K562 (cell line): ENCODE measurements around the gene CHAF1A. TPM values are rescaled to one million over a fixed set of nuclear protein-coding genes. Genes with fewer than 3 reads are reported as not detected.

Source experiments
- ATAC-seq: fragments of 200-7000 bp; cut with Tn5 transposase; 3 replicates; pipeline ENCODE4 v1.9.1; 2020; ENCODE audit warnings: moderate library complexity
- BruUV-seq: library from RNA; stranded (reverse); fragments of 400-500 nt; replicated peaks from 2 replicates; lab custom pipeline; 2021; lab: Mats Ljungman, UMichigan
- CTCF ChIA-PET: fragments of 300-600 bp; formaldehyde crosslinking; extraction: SDS; loops from one replicate; lab custom pipeline; 2021; ENCODE audit warnings: low intra/inter-chr PET ratio; lab: Yijun Ruan, JAX
- POLR2A ChIA-PET: fragments of 300-600, 350-650 bp; sonication (Branson Sonifier 250); formaldehyde crosslinking; extraction: SDS; loops from one replicate; lab custom pipeline; 2021; ENCODE audit warnings: antibody characterized with exemption, inconsistent platforms; lab: Yijun Ruan, JAX
- DNase-seq, 4 experiments: peaks; one replicate each; pipeline versions ENCODE4 v3.0.0 to v3.0.0-alpha.2; 2011 to 2018; ENCODE audit warnings: low spot score in 3 of 4, mixed read lengths in 3 of 4; ENCODE audit errors: extremely low read depth in 1 of 4
- FAIRE-seq: peaks from 2 replicates; lab custom pipeline; 2011; peaks lifted over from hg19 to GRCh38; lab: Jason Lieb, UNC
- H2AFZ ChIP-seq: 2 replicates; pipeline ENCODE4 v1.6.0; 2011; ENCODE audit warnings: low read depth, low read length, control low read depth, inconsistent platforms
- H3K27ac ChIP-seq: fragments of 200-600 bp; 3 replicates; pipeline ENCODE4 v1.8.0; 2011; ENCODE audit warnings: low read depth, mild to moderate bottlenecking, control low read depth, inconsistent platforms, low read length, moderate library complexity, mixed read lengths; ENCODE audit errors: extremely low read depth
- H3K27me3 ChIP-seq, 2 experiments: fragments of 300-600 bp in 1 of 2; 2 replicates in 1 of 2; 3 replicates in 1 of 2; pipeline versions ENCODE4 v1.6.0 to v1.8.0; 2011; ENCODE audit warnings: inconsistent platforms in 2 of 2, low read length in 2 of 2, mild to moderate bottlenecking in 1 of 2, mixed read lengths in 1 of 2, moderate library complexity in 1 of 2; ENCODE audit not compliant: control insufficient read depth in 2 of 2, insufficient read depth in 2 of 2
- H3K36me3 ChIP-seq: fragments of 300-600 bp; 3 replicates; pipeline ENCODE4 v1.8.0; 2011; ENCODE audit warnings: mild to moderate bottlenecking, low read length, inconsistent platforms; ENCODE audit not compliant: control insufficient read depth, insufficient read depth
- H3K4me1 ChIP-seq, 2 experiments: fragments of 200-600 bp in 1 of 2; replicated peaks in 1 of 2; 2 replicates in 1 of 2; 3 replicates in 1 of 2; pipeline versions ENCODE4 v1.5.1 to v1.8.0; 2011; ENCODE audit warnings: inconsistent platforms in 2 of 2, low read length in 2 of 2, mild to moderate bottlenecking in 1 of 2, mixed read lengths in 1 of 2, moderate library complexity in 1 of 2; ENCODE audit not compliant: control insufficient read depth in 2 of 2, insufficient read depth in 2 of 2
- H3K4me2 ChIP-seq: 2 replicates; pipeline ENCODE4 v1.6.1; 2011; ENCODE audit warnings: low read length, control low read depth, inconsistent platforms, mixed read lengths; ENCODE audit not compliant: insufficient read depth
- H3K4me3 ChIP-seq: fragments of 200-600 bp; sonication (generic), shearing (Covaris generic); 2 replicates; pipeline ENCODE4 v1.5.1; 2016; ENCODE audit warnings: control low read depth, inconsistent platforms
- H3K79me2 ChIP-seq: fragments of 200-600 bp; 3 replicates; pipeline ENCODE4 v1.8.0; 2011; ENCODE audit warnings: low read length, inconsistent platforms; ENCODE audit not compliant: control insufficient read depth, insufficient read depth
- H3K9ac ChIP-seq, 2 experiments: 2 replicates each; pipeline versions ENCODE4 v1.6.0 to v1.6.1; 2011; ENCODE audit warnings: low read depth in 2 of 2, low read length in 2 of 2, control low read depth in 1 of 2, inconsistent platforms in 1 of 2, mild to moderate bottlenecking in 1 of 2, mixed read lengths in 1 of 2; ENCODE audit not compliant: insufficient read depth in 1 of 2
- H3K9me1 ChIP-seq: one replicate; pipeline ENCODE4 v1.6.0; 2011; ENCODE audit warnings: inconsistent platforms, mild to moderate bottlenecking, low read length, moderate library complexity; ENCODE audit not compliant: control insufficient read depth, insufficient read depth
- H3K9me3 ChIP-seq: replicated peaks from 2 replicates; pipeline ENCODE4 v1.5.1; 2011; ENCODE audit warnings: low read depth, low read length, inconsistent platforms; ENCODE audit not compliant: control insufficient read depth, insufficient read depth
- H4K20me1 ChIP-seq: replicated peaks from 2 replicates; pipeline ENCODE4 v1.6.1; 2011; ENCODE audit warnings: low read length, inconsistent platforms, mixed read lengths; ENCODE audit not compliant: control insufficient read depth, insufficient read depth
- BRD9 ChIP-seq: fragments of 450-650 bp; IDR thresholded peaks from 2 replicates; pipeline ENCODE4 v1.6.1; 2018; ENCODE audit warnings: low read depth; ENCODE audit not compliant: partially characterized antibody
- CHD2 ChIP-seq: IDR thresholded peaks from 2 replicates; pipeline ENCODE4 v1.6.1; 2011; ENCODE audit warnings: low read depth, low read length
- HDAC1 ChIP-seq, 2 experiments: fragments of 450-650 bp; IDR thresholded peaks; 2 replicates each; pipeline ENCODE4 v1.6.1; 2016 to 2017; ENCODE audit warnings: inconsistent platforms in 1 of 2, mild to moderate bottlenecking in 1 of 2, moderate library complexity in 1 of 2
- NFIC ChIP-seq: fragments of 450-650 bp; IDR thresholded peaks from 2 replicates; pipeline ENCODE4 v1.6.1; 2017; ENCODE audit warnings: mild to moderate bottlenecking, inconsistent platforms
- RBFOX2 ChIP-seq: fragments of 200-400 bp; formaldehyde crosslinking; IDR thresholded peaks from 2 replicates; pipeline ENCODE4 v1.6.1; 2017; ENCODE audit warnings: low read depth, mild to moderate bottlenecking, low read length, moderate library complexity
- WGBS: fragments of 100-300 bp; shearing (Covaris generic); methylation state at CpG from one replicate; pipeline ENCODE4 v1.1.6; 2016; ENCODE audit warnings: low coverage, mixed read lengths; ENCODE audit not compliant: insufficient coverage; ENCODE audit errors: missing lambda C conversion rate; 5-methylcytosine and 5-hydroxymethylcytosine counted together
- in situ Hi-C: fragments of 300-500 bp; cut with MboI; formaldehyde crosslinking; loops from 4 replicates; pipeline ENCODE4 v1.15.0; 2018; ENCODE audit warnings: inconsistent platforms, mixed read lengths
- intact Hi-C: fragments of 100-400 bp; cut with micrococcal nuclease; formaldehyde crosslinking; loops from 2 replicates; pipeline ENCODE4 v1.14.2; 2022
- polyA plus RNA-seq, 8 experiments: library from polyadenylated mRNA; depleted of rRNA in 4 of 8; stranded (reverse) in 5 of 8; unstranded in 3 of 8; fragments of >200 nt; fragmentation: Nextera tagmentation in 2 of 8; fragmentation: Illumina TruSeq in 1 of 8; extraction: Ambion mirVana in 2 of 8; extraction: Trizol in 1 of 8; gene quantifications; 2 replicates each; pipeline versions ENCODE4 v1.2.1 to v1.2.3, GENCODE V29; 2011 to 2014; ENCODE audit warnings: inconsistent platforms in 1 of 8, missing spikeins in 1 of 8
- total RNA-seq, 7 experiments: library from RNA; depleted of rRNA in 6 of 7; stranded (reverse); fragments of >200 nt in 6 of 7; fragmentation: Illumina TruSeq in 2 of 7; extraction: Trizol in 2 of 7; gene quantifications; 2 replicates each; pipeline versions ENCODE4 v1.2.1 to v1.2.3, GENCODE V29; 2011 to 2021; ENCODE audit warnings: low replicate concordance in 1 of 7
- TF ChIP-seq, protein P1 (sequence below): IDR thresholded peaks from 3 replicates; pipeline ENCODE4 v1.6.1; 2011; ENCODE audit warnings: borderline replicate concordance, mild to moderate bottlenecking, moderate library complexity; ENCODE audit not compliant: insufficient read length; ENCODE audit errors: extremely low read depth
- TF ChIP-seq, protein P2 (sequence below): fragments of 450-650 bp; IDR thresholded peaks from 2 replicates; pipeline ENCODE4 v1.6.1; 2018; ENCODE audit not compliant: partially characterized antibody

Gene CHAF1A
- total and polyA plus RNA-seq, 9 of the 15 experiments (the other 6 are each of a cell fraction or from before 2014, with no cell fraction given): 1.6 to 86.9 (median 45.2) TPM

DNA sequence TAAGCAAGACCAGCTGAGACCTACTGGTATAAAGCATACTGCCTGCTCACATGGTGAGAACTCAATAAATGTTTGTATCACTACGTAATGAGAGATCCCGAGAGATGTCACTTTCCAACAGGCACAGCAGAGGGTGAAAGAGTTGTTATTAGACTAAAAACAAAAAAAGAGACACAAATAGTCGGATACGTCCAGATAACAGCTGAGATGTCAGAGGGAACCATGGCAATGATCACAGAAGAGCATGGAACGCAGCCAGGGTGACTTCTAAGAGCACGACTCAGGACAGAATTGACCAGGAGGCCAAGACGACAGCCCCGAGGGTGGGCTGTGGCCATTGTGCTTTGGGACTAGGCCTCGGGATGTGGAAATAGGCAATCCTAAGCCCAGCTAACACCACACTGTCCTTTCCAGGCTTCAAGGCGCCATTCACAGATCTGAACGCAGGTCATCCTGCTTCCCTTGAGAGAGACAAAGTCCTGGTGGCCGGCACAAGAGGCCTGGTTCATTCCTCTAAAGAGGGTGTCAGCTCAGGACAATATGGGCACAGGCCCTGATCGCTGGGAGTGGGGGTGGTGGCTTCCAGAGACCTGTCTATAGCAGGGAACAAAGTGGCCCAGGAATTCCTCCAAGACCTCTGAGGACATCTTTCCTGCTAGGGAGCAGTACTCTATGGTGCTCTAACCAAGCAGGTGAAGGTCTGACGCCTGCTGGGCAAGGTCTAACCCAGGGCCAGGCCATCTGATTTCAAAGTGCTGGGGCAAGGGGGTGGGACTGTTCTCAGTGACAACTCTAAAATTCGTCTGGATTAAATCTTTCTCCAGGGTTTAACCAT, 5.3 kb upstream of the CHAF1A start:
- Histone ChIP-seq H3K79me2 (peaks cover 88% of the 10 kb centered on the region), H3K27ac (no peak overlapping the region), H3K27me3 (no peaks in the 10 kb centered on the region), H2AFZ (no peak overlapping the region), H3K36me3 (peaks cover 46% of the 10 kb centered on the region; the same call in 2 of the 3 replicates), H3K9me3 (no peaks in the 10 kb centered on the region), H3K9ac (peak overlapping the region in 1 of 2 experiments; percentile 82; a peak in 2 of 4 replicates), H3K4me1 (peaks cover 30 to 33% of the 10 kb centered on the region in 2 experiments), H3K4me3 (no peak overlapping the region), H3K4me2 (no peak overlapping the region), H3K9me1 (peaks cover 5% of the 10 kb centered on the region), H4K20me1 (peaks cover 38% of the 10 kb centered on the region)
- ChIA-PET POLR2A (interaction anchor here (0.7 to 5.7 kb wide), 6 partner anchors 9 to 136 kb away, joined by 3 to 37 read pairs (median 3); no protein-coding TSS in a partner anchor), CTCF (interaction anchor here (1.5 kb wide), 1 partner anchor 130 kb away, joined by 3 read pairs; no protein-coding TSS in a partner anchor)
- intact Hi-C loops (no loop called here), in situ Hi-C loops (no loop called here)
- no TSS peak for BruUV-seq
- ATAC-seq: no peak
- FAIRE-seq: no peak
- no peak for DNase-seq
- TF ChIP-seq RBFOX2 (peak; percentile 30; the same call in 1 of the 2 replicates), HDAC1 (IDR thresholded peaks at IDR 0.05) (no peak), CHD2 (no peak), BRD9 (no peak), NFIC (no peak)
- TF ChIP-seq, protein P1, sequence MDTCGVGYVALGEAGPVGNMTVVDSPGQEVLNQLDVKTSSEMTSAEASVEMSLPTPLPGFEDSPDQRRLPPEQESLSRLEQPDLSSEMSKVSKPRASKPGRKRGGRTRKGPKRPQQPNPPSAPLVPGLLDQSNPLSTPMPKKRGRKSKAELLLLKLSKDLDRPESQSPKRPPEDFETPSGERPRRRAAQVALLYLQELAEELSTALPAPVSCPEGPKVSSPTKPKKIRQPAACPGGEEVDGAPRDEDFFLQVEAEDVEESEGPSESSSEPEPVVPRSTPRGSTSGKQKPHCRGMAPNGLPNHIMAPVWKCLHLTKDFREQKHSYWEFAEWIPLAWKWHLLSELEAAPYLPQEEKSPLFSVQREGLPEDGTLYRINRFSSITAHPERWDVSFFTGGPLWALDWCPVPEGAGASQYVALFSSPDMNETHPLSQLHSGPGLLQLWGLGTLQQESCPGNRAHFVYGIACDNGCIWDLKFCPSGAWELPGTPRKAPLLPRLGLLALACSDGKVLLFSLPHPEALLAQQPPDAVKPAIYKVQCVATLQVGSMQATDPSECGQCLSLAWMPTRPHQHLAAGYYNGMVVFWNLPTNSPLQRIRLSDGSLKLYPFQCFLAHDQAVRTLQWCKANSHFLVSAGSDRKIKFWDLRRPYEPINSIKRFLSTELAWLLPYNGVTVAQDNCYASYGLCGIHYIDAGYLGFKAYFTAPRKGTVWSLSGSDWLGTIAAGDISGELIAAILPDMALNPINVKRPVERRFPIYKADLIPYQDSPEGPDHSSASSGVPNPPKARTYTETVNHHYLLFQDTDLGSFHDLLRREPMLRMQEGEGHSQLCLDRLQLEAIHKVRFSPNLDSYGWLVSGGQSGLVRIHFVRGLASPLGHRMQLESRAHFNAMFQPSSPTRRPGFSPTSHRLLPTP: no peak
- TF ChIP-seq, protein P2, sequence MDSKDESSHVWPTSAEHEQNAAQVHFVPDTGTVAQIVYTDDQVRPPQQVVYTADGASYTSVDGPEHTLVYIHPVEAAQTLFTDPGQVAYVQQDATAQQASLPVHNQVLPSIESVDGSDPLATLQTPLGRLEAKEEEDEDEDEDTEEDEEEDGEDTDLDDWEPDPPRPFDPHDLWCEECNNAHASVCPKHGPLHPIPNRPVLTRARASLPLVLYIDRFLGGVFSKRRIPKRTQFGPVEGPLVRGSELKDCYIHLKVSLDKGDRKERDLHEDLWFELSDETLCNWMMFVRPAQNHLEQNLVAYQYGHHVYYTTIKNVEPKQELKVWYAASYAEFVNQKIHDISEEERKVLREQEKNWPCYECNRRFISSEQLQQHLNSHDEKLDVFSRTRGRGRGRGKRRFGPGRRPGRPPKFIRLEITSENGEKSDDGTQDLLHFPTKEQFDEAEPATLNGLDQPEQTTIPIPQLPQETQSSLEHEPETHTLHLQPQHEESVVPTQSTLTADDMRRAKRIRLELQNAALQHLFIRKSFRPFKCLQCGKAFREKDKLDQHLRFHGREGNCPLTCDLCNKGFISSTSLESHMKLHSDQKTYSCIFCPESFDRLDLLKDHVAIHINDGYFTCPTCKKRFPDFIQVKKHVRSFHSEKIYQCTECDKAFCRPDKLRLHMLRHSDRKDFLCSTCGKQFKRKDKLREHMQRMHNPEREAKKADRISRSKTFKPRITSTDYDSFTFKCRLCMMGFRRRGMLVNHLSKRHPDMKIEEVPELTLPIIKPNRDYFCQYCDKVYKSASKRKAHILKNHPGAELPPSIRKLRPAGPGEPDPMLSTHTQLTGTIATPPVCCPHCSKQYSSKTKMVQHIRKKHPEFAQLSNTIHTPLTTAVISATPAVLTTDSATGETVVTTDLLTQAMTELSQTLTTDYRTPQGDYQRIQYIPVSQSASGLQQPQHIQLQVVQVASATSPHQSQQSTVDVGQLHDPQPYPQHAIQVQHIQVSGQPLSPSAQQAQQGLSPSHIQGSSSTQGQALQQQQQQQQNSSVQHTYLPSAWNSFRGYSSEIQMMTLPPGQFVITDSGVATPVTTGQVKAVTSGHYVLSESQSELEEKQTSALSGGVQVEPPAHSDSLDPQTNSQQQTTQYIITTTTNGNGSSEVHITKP: no peak
- WGBS: 87% methylated on average over 15 of the region's 15 CpGs
